Right lobe of liver (tissue), 6 donors: Measurements from ENCODE around the gene LIMCH1. TPM values are rescaled to one million over a fixed set of nuclear protein-coding genes. Genes with fewer than 3 reads are reported as not detected.

Experiments used
- ATAC-seq, 4 donors: fragments of 200-7000 bp; cut with Tn5 transposase; one replicate each; pipeline ENCODE4 v1.9.1; 2020; ENCODE audit warnings: mild to moderate bottlenecking in 4 of 4, moderate library complexity in 4 of 4
- DNase-seq, 3 donors: peaks; one replicate each; pipeline ENCODE4 v3.0.0-alpha.2; 2020
- H3K27ac ChIP-seq, 3 donors: fragments of 200-600 bp; one replicate each; pipeline ENCODE4 v1.8.0; 2022
- H3K27me3 ChIP-seq, 2 donors: fragments of 200-600 bp; one replicate each; pipeline ENCODE4 v1.8.0; 2022
- H3K36me3 ChIP-seq, 4 donors: fragments of 200-600 bp; sonication (generic) in 1 of 4; one replicate each; pipeline versions ENCODE4 v1.5.1 to v1.8.0; 2017 to 2022; ENCODE audit warnings: control low read depth in 1 of 4
- H3K4me1 ChIP-seq, 4 donors: fragments of 200-600 bp; sonication (generic) in 1 of 4; one replicate each; pipeline versions ENCODE4 v1.5.1 to v1.8.0; 2017 to 2022; ENCODE audit warnings: control low read depth in 1 of 4
- H3K4me3 ChIP-seq, 3 donors: fragments of 200-600 bp; one replicate each; pipeline ENCODE4 v1.8.0; 2022
- H3K9me3 ChIP-seq, 4 donors: fragments of 200-600 bp; sonication (generic) in 1 of 4; one replicate each; pipeline versions ENCODE4 v1.5.1 to v1.8.0; 2017 to 2022; ENCODE audit warnings: control low read depth in 1 of 4
- CTCF ChIP-seq, 4 donors: fragments of 200-600 bp in 3 of 4; fragments of 450-650 bp in 1 of 4; IDR thresholded peaks; one replicate each; pipeline versions ENCODE4 v1.5.1 to v1.8.0; 2016 to 2022; ENCODE audit warnings: antibody characterized with exemption in 4 of 4, mild to moderate bottlenecking in 2 of 4
- POLR2A ChIP-seq: fragments of 450-650 bp; IDR thresholded peaks from one replicate; pipeline ENCODE4 v1.6.1; 2017; ENCODE audit warnings: antibody characterized with exemption, mild to moderate bottlenecking
- WGBS: methylation state at CpG from one replicate; pipeline ENCODE4 v1.1.6; 2018; ENCODE audit warnings: low coverage, low lambda C conversion rate; ENCODE audit not compliant: insufficient coverage; ENCODE audit errors: missing lambda C conversion rate; 5-methylcytosine and 5-hydroxymethylcytosine counted together
- intact Hi-C, 2 donors: fragments of 100-400 bp; cut with DNase I; formaldehyde crosslinking; loops; one replicate each; pipeline versions ENCODE4 v1.11.2 to v1.14.1; 2022
- total RNA-seq, 6 experiments: library from RNA; depleted of rRNA in 2 of 6; stranded (reverse); fragments of >200 nt in 2 of 6; fragmentation: NEBNext Ultra II Directional in 3 of 6; extraction: Animal tissue kit (Norgen Biotek cat#: 25700) in 3 of 6; gene quantifications; one replicate each; pipeline versions ENCODE4 v1.1.0 to v1.2.4, GENCODE V29; 2016 to 2023
- donor health status: DM: no; HTN: yes; CAD: no.
- donor health status: DM: no; HTN: no; CAD: no.
- donor health status: DM: no; HTN: no; CAD: no.
- donor health status: DM: no; HTN: yes; CAD: no.
- donor health status: DM: no; HTN: yes; CAD: no.

LIMCH1 gene
- total RNA-seq, 6 experiments from 2014 or later: 8.3 to 26.9 (median 12.9) TPM

GRCh38 chr4:41510179-41510578 is 27.8 kb upstream of the LIMCH1 start:
- ATAC-seq: no peak
- WGBS: 91% methylated on average over 1 of the region's 1 CpG
- Histone ChIP-seq H3K36me3 (no peaks in the 10 kb centered on the region), H3K27ac (no peak overlapping the region), H3K27me3 (no peaks in the 10 kb centered on the region), H3K4me3 (no peak overlapping the region), H3K4me1 (peaks cover 0 to 7% (median 0%) of the 10 kb centered on the region in 4 donors), H3K9me3 (no peaks in the 10 kb centered on the region)
- intact Hi-C loops: no loop called here
- no peak for TF ChIP-seq POLR2A
- TF ChIP-seq CTCF (IDR thresholded peaks at IDR 0.05): no peak
- no peak for DNase-seq

GRCh38 chr4:41512136-41512535 is 25.8 kb upstream of the LIMCH1 start:
- TF ChIP-seq CTCF (IDR thresholded peaks at IDR 0.05): no peak
- TF ChIP-seq POLR2A: no peak
- H3K27me3 ChIP-seq: no peaks in the 10 kb centered on the region
- H3K36me3 ChIP-seq: no peaks in the 10 kb centered on the region
- DNase-seq: no peak
- no peak overlapping the region for H3K4me3 ChIP-seq
- H3K27ac ChIP-seq: no peak overlapping the region
- WGBS: 36% methylated on average over 1 of the region's 1 CpG
- H3K4me1 ChIP-seq: peaks cover 0 to 7% (median 0%) of the 10 kb centered on the region in 4 donors
- intact Hi-C loops: no loop called here
- no peaks in the 10 kb centered on the region for H3K9me3 ChIP-seq
- peak in 3 of 4 donors; percentile 50 to 70 (median 56) for ATAC-seq

GRCh38 chr4:41512596-41512995 is 25.4 kb upstream of the LIMCH1 start:
- ATAC-seq (peak in 2 of 4 donors; percentile 21 to 32), DNase-seq (no peak)
- Histone ChIP-seq H3K27ac (no peak overlapping the region), H3K4me3 (no peak overlapping the region), H3K27me3 (no peaks in the 10 kb centered on the region), H3K36me3 (no peaks in the 10 kb centered on the region), H3K4me1 (peaks cover 0 to 7% (median 0%) of the 10 kb centered on the region in 4 donors), H3K9me3 (no peaks in the 10 kb centered on the region)
- intact Hi-C loops: no loop called here
- TF ChIP-seq POLR2A: no peak
- TF ChIP-seq CTCF (IDR thresholded peaks at IDR 0.05): no peak

- Histone ChIP-seq H3K9me3 (no peaks in the 10 kb centered on the region), H3K4me3 (no peak overlapping the region), H3K4me1 (peaks cover 0 to 7% (median 0%) of the 10 kb centered on the region in 4 donors), H3K36me3 (no peaks in the 10 kb centered on the region), H3K27ac (no peak overlapping the region), H3K27me3 (no peaks in the 10 kb centered on the region)
- TF ChIP-seq POLR2A: no peak
- TF ChIP-seq CTCF (IDR thresholded peaks at IDR 0.05): no peak
- intact Hi-C loops: no loop called here
- ATAC-seq: no peak
- no peak for DNase-seq
- 91% methylated on average over 1 of the region's 1 CpG for WGBS
Observed at GRCh38 chr4:41514169-41514568, 23.8 kb upstream of the LIMCH1 start.
